ENCODE results near the gene ATF6B.

ATF6B gene

GRCh38 chr6:32127717-32128592, at the start of gene ATF6B:
ATF6B (minus strand) TSS chr6:32128246; CDS start chr6:32128207, 39 bp downstream.
- H3K9me3 ChIP-seq (ENCODE audit: control insufficient read depth, low read depth, low read length), result no peaks in the 10 kb centered on the region
- peak within 1 kb of the TSS; percentile 85 for H3K27ac ChIP-seq (ENCODE audit: low read length)
- H3K27me3 ChIP-seq (ENCODE audit: control insufficient read depth, insufficient read depth, low read length), result no peaks in the 10 kb centered on the region
- peak within 1 kb of the TSS; percentile 84 for H3K9ac ChIP-seq (ENCODE audit: low read length)
- H3K4me3 ChIP-seq (ENCODE audit: low read length), result peak within 1 kb of the TSS; percentile 90
- peaks cover 7% of the 10 kb centered on the region for H3K4me1 ChIP-seq (ENCODE audit: control insufficient read depth, low read depth, low read length)
- peaks cover 11% of the 10 kb centered on the region for H3K36me3 ChIP-seq (ENCODE audit: control insufficient read depth, low read depth, low read length)

DNA sequence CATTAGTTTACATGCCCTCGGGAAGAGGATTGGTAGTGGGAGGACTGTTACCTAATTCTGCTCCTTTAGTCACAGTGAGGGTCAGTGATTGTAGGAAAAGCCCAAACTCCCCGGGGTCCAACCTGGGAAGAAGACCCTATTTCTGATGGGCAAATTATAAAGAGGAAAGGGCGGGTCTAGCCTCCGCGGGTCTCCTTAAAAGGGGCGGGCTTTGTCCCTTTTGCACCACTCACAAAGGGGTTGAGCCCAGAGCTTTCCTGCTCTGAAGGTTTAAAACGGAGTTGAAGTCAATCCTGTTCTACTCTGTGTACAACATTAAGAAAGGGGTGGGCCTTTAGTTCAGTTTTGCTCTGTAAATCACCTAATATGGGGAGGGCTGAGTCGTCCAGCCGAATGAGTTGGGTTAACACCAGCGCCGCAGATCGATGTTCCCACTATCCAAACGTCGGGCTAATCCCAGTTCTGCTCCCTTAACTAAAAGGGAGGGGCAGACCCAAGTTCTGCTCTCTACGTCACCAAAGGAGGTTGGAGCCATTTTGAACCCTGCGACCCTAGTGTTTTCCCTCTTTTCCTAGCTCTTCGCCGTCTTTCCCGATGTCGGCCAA, 49.2 kb upstream of the ATF6B start:
- Histone ChIP-seq H3K9me3 (ENCODE audit: control insufficient read depth, low read depth, low read length) (no peaks in the 10 kb centered on the region), H3K27me3 (ENCODE audit: control insufficient read depth, insufficient read depth, low read length) (no peaks in the 10 kb centered on the region), H3K4me1 (ENCODE audit: control insufficient read depth, low read depth, low read length) (peaks cover 21% of the 10 kb centered on the region), H3K27ac (ENCODE audit: low read length) (peak overlapping the region; percentile 97), H3K36me3 (ENCODE audit: control insufficient read depth, low read depth, low read length) (peaks cover 15% of the 10 kb centered on the region), H3K9ac (ENCODE audit: low read length) (peak overlapping the region; percentile 87), H3K4me3 (ENCODE audit: low read length) (peak overlapping the region; percentile 81)

DNA sequence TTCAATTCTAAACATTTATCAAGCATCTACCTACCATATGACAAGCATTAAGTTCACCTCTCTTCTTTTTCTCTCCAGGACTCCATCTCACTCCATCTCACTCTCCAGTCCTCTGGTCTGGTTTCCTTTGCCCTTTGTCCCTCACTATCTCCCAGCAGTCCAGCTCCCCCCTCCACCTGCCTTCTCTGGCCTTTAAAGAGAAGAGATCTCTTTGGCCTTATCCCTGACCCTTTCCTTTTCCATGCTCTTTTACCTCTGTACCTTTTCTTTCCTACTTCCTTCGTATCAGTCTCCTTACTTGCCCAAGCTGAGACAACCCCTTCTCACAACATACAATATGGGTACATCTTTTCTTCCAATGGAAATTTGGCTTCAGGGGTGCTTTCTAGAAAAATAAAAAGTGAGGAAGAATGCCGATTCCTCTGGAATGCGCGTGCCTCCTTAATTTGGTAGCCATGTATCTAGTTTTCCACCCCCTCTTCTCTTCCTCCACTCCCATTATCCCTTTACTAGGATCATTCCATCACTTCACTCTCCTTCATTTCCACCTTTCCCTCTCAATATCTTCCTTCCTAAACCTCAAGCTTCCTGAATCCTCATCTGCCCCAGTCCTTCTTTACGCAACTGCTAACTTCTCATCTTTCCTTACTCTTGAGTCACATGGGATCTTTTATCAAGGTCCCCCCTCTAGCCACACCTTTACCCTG, 48.6 kb upstream of the ATF6B start:
- Histone ChIP-seq H3K36me3 (ENCODE audit: control insufficient read depth, low read depth, low read length) (peaks cover 15% of the 10 kb centered on the region), H3K27ac (ENCODE audit: low read length) (peak overlapping the region; percentile 97), H3K27me3 (ENCODE audit: control insufficient read depth, insufficient read depth, low read length) (no peaks in the 10 kb centered on the region), H3K9me3 (ENCODE audit: control insufficient read depth, low read depth, low read length) (no peaks in the 10 kb centered on the region), H3K4me3 (ENCODE audit: low read length) (peak overlapping the region; percentile 81), H3K4me1 (ENCODE audit: control insufficient read depth, low read depth, low read length) (peaks cover 21% of the 10 kb centered on the region), H3K9ac (ENCODE audit: low read length) (peak overlapping the region; percentile 87)

DNA sequence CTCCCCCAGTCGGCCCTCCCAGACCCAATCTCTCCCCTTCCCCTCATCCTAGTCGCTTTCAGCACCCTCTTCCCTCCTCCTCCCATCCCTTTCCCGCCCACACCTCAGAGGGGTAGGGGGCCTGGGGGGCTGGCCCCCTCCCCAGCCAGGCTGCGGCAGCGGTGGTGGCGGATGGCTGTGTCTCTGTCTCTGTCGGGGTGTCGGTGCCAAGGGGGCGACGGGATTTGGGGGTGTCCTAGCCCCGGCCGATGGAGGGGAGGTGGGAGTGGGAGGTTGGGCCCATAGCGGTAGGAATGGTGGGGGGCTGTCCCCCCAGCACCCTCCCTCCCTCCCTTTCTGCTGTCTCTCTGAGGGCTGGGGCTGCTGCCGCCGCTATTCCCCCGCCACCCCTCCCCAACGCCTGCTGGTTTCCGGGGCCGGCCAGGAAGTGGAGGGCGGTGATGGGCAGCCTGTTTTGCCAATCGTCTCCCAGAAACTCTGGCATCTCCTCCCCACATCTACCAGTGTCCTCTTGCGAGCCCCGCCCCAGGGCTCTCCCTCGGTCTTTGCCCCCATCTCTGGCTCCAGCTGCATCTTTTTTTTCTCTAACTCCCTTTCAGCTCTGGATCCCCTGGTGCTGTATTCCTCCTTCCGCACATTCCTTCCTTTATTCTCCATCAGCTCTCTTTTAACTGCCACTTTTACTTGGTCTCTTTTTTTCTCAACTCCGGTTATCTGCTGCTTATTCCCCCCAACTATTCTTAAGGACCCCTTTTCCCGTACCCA, 47.8 kb upstream of the ATF6B start, which contains the start of gene AGPAT1:
TSS of gene AGPAT1 (minus strand) at position 374 of the 765 bp plus-strand sequence. CDS start 4,588 bp downstream, outside the sequence.
- Histone ChIP-seq H3K9ac (ENCODE audit: low read length) (peak within 1 kb of the TSS; percentile 87), H3K36me3 (ENCODE audit: control insufficient read depth, low read depth, low read length) (peaks cover 13% of the 10 kb centered on the region), H3K4me3 (ENCODE audit: low read length) (peak within 1 kb of the TSS; percentile 81), H3K9me3 (ENCODE audit: control insufficient read depth, low read depth, low read length) (no peaks in the 10 kb centered on the region), H3K27ac (ENCODE audit: low read length) (peak within 1 kb of the TSS; percentile 97), H3K4me1 (ENCODE audit: control insufficient read depth, low read depth, low read length) (peaks cover 21% of the 10 kb centered on the region), H3K27me3 (ENCODE audit: control insufficient read depth, insufficient read depth, low read length) (no peaks in the 10 kb centered on the region)

- H3K4me1 ChIP-seq (ENCODE audit: control insufficient read depth, low read depth, low read length), result peaks cover 21% of the 10 kb centered on the region
- peak overlapping the region; percentile 87 for H3K9ac ChIP-seq (ENCODE audit: low read length)
- H3K9me3 ChIP-seq (ENCODE audit: control insufficient read depth, low read depth, low read length), result no peaks in the 10 kb centered on the region
- H3K27ac ChIP-seq (ENCODE audit: low read length), result no peak overlapping the region
- H3K4me3 ChIP-seq (ENCODE audit: low read length), result peak overlapping the region; percentile 81
- no peaks in the 10 kb centered on the region for H3K27me3 ChIP-seq (ENCODE audit: control insufficient read depth, insufficient read depth, low read length)
- H3K36me3 ChIP-seq (ENCODE audit: control insufficient read depth, low read depth, low read length), result peaks cover 18% of the 10 kb centered on the region
Measured at GRCh38 chr6:32175322-32175710, 47.3 kb upstream of the ATF6B start.

- H3K4me1 ChIP-seq (ENCODE audit: control insufficient read depth, low read depth, low read length), result peaks cover 21% of the 10 kb centered on the region
- H3K4me3 ChIP-seq (ENCODE audit: low read length), result peak overlapping the region; percentile 81
- H3K27me3 ChIP-seq (ENCODE audit: control insufficient read depth, insufficient read depth, low read length), result no peaks in the 10 kb centered on the region
- peaks cover 22% of the 10 kb centered on the region for H3K36me3 ChIP-seq (ENCODE audit: control insufficient read depth, low read depth, low read length)
- no peak overlapping the region for H3K27ac ChIP-seq (ENCODE audit: low read length)
- H3K9me3 ChIP-seq (ENCODE audit: control insufficient read depth, low read depth, low read length), result no peaks in the 10 kb centered on the region
- H3K9ac ChIP-seq (ENCODE audit: low read length), result no peak overlapping the region
Measured at GRCh38 chr6:32174416-32174815, 46.4 kb upstream of the ATF6B start.

DNA sequence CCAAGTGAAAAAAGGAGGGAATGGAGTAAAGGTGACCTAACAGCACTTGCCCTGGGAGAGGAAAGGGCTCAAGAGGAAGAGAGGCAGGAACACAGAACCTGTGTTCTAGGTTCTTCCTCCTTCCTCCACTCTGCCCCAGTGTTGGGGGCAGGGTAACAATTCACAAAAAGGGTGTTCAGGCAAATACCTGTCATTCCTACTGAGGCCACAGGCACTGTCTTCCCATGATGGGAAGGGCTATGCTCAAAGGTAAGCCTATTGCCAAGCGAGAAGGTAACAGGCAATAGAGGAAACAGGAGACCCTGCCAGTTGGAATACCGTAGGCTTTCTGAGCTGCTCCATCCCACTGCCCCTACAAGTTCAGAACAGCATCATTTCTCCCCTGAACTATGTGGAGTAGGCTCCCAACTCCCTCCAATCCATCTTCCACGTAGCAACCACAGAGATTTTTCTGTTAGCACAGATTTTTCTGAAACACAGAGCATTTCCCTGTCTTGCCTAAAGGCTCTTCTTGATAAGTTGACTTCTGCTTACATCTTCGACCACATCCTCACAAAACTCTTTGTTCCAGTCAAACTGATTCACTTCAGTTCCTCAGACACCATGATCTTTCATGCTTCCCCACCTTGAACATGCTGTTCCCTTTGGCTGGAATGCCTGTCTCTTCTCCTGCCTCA, 45.1 kb upstream of the ATF6B start:
- Histone ChIP-seq H3K36me3 (ENCODE audit: control insufficient read depth, low read depth, low read length) (peaks cover 34% of the 10 kb centered on the region), H3K4me3 (ENCODE audit: low read length) (no peak overlapping the region), H3K9ac (ENCODE audit: low read length) (no peak overlapping the region), H3K4me1 (ENCODE audit: control insufficient read depth, low read depth, low read length) (peaks cover 18% of the 10 kb centered on the region), H3K27me3 (ENCODE audit: control insufficient read depth, insufficient read depth, low read length) (no peaks in the 10 kb centered on the region), H3K27ac (ENCODE audit: low read length) (no peak overlapping the region), H3K9me3 (ENCODE audit: control insufficient read depth, low read depth, low read length) (no peaks in the 10 kb centered on the region)

DNA sequence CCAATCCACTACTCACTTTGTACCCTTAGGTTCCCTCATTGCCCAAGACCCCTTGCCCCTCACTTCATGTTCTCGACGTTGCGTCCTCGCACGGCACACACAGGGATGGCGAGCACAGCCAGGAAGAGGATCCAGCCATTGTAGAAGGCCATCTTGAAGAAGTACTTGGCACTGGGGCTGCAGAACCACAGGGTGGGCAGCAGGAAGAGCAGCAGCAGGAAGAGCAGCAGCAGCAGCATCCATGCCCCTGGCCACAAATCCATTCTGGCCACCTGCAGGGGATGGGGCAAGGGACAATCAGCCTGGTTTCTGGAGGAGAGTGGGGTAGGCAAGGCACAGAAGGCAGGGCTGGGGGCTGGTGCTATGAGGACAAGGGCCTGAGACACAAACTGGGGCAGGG, 43.2 kb upstream of the ATF6B start:
- H3K9ac ChIP-seq (ENCODE audit: low read length), result no peak overlapping the region
- H3K9me3 ChIP-seq (ENCODE audit: control insufficient read depth, low read depth, low read length), result no peaks in the 10 kb centered on the region
- peaks cover 10% of the 10 kb centered on the region for H3K4me1 ChIP-seq (ENCODE audit: control insufficient read depth, low read depth, low read length)
- no peak overlapping the region for H3K27ac ChIP-seq (ENCODE audit: low read length)
- no peaks in the 10 kb centered on the region for H3K27me3 ChIP-seq (ENCODE audit: control insufficient read depth, insufficient read depth, low read length)
- peaks cover 38% of the 10 kb centered on the region for H3K36me3 ChIP-seq (ENCODE audit: control insufficient read depth, low read depth, low read length)
- H3K4me3 ChIP-seq (ENCODE audit: low read length), result no peak overlapping the region

- H3K36me3 ChIP-seq (ENCODE audit: control insufficient read depth, low read depth, low read length), result peaks cover 38% of the 10 kb centered on the region
Measured at GRCh38 chr6:32170294-32170693, 42.2 kb upstream of the ATF6B start.

GRCh38 chr6:32168807-32169591, 41.0 kb upstream of the ATF6B start:
- Histone ChIP-seq H3K27ac (ENCODE audit: low read length) (no peak overlapping the region), H3K36me3 (ENCODE audit: control insufficient read depth, low read depth, low read length) (peaks cover 37% of the 10 kb centered on the region)

More at GRCh38 chr6:32170294-32170693, 42.2 kb upstream of the ATF6B start:
- H3K27me3 ChIP-seq (ENCODE audit: control insufficient read depth, insufficient read depth, low read length), result no peaks in the 10 kb centered on the region
- no peak overlapping the region for H3K27ac ChIP-seq (ENCODE audit: low read length)
- H3K9ac ChIP-seq (ENCODE audit: low read length), result no peak overlapping the region
- no peak overlapping the region for H3K4me3 ChIP-seq (ENCODE audit: low read length)
- H3K9me3 ChIP-seq (ENCODE audit: control insufficient read depth, low read depth, low read length), result no peaks in the 10 kb centered on the region
- H3K4me1 ChIP-seq (ENCODE audit: control insufficient read depth, low read depth, low read length), result peaks cover 9% of the 10 kb centered on the region

More at GRCh38 chr6:32168807-32169591, 41.0 kb upstream of the ATF6B start:
- no peak overlapping the region for H3K9ac ChIP-seq (ENCODE audit: low read length)
- H3K9me3 ChIP-seq (ENCODE audit: control insufficient read depth, low read depth, low read length), result no peaks in the 10 kb centered on the region
- no peak overlapping the region for H3K4me3 ChIP-seq (ENCODE audit: low read length)
- no peaks in the 10 kb centered on the region for H3K27me3 ChIP-seq (ENCODE audit: control insufficient read depth, insufficient read depth, low read length)
- no peaks in the 10 kb centered on the region for H3K4me1 ChIP-seq (ENCODE audit: control insufficient read depth, low read depth, low read length)
